Hematopoietic multipotent progenitor cell treated with erythropoietin and hydrocortisone succinate and interleukin-3 and kit ligand, for 8 days (in vitro differentiated cells): ENCODE results near the gene TAS2R30.
"Not testable (repeated sequence)": the region's sequence is repeated elsewhere in the genome, so short reads cannot be mapped to it uniquely, and the experiment has no call there.

Source experiments
- DNase-seq: peaks from one replicate; pipeline ENCODE4 v3.0.0-alpha.2; 2015

The TAS2R30 gene

DNA sequence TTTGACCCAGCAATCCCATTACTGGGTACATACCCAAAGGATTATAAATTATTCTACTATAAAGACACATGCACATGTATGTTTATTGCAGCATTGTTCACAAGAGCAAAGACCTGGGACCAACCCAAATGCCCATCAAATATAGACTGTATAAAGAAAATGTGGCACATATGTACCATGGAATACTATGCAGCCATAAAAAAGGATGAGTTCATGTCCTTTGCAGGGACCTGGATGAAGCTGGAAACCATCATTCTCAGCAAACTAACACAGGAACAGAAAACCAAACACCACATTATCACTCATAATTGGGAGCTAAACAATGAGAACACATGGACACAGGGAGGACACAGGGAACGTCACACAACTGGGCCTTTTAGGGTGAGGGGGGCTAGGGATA is 20.3 kb downstream of the TAS2R30 start:
- DNase-seq, result not testable (repeated sequence)

DNA sequence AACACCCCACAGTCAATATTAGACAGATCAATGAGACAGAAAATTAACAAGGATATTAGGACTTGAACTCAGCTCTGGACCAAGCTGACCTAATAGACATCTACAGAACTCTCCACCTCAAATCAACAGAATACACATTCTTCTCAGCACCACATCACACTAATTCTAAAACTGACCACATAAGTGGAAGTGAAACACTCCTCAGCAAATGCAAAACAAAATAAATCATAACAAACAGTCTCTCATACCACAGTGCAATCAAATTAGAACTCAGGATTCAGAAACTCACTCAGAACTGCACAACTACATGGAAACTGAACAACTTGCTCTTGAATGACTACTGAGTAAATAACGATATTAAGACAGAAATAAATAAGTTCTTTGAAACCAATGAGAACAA is 23.2 kb downstream of the TAS2R30 start:
- DNase-seq, result not testable (repeated sequence)

- DNase-seq, result no peak
Measured at GRCh38 chr12:11108862-11109261, 25.6 kb downstream of the TAS2R30 start.

- no peak for DNase-seq
Measured at GRCh38 chr12:11107719-11108118, 26.7 kb downstream of the TAS2R30 start.

DNA sequence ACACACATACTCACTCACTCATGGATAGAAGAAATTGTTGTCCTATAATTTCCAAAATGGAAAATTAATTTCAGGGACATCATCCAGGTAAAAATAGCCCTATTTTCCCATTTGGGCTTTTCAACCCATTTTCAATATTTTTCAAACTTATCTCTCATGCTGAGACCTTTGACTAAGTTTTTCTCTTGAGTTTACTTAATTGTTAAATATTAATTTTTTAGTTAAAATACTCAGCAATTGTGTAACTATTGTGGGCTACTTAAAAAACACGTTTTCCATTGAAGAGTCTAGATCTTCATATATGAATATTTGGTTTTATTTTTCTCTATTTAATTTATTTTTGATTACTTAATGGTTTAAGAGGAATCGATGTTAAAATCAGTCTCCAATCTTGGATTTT is 28.2 kb downstream of the TAS2R30 start:
- no peak for DNase-seq

DNA sequence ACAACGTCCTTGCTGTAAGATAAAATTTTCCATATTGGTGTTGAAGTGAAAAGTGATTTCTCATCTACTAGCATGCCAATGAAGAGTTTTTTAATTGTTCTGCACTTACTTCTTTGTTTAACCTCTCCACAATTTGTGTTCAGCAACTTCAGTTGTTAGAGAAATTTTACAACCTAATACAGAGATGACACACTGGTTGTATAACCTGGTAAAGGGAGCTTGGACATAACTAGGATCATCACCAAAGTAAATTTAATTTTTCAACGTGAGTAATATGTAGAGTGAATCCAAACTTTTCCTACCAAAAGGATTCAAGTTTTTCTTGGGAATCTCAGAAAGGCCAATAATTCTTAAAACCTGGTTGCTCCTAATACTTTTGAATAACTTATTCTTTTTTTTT is 28.9 kb downstream of the TAS2R30 start:
- no peak for DNase-seq

DNA sequence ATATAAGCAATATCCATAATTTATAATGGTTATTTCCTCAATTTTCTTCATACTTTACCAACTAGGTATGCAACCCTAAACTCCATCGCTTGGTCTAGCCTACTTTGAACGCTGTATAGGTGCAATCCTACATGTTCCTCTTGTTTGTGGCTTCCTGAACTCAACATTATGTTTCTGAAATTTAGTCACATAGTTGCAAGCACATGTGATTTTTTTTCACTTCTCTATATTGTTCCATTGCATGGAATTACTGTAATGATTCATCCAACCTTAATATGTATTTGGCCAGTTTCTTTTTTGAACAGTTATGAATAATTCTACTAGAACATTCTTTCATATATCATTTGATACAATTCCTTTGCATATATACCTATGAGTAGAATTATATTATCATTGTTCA is 39.5 kb downstream of the TAS2R30 start:
- DNase-seq, result not testable (repeated sequence)

- no peak for DNase-seq
Measured at GRCh38 chr12:11092128-11092527, 42.3 kb downstream of the TAS2R30 start, which contains the start of gene TAS2R43. TAS2R43 (minus strand) TSS chr12:11092313; CDS start chr12:11092229, 84 bp downstream.

DNA sequence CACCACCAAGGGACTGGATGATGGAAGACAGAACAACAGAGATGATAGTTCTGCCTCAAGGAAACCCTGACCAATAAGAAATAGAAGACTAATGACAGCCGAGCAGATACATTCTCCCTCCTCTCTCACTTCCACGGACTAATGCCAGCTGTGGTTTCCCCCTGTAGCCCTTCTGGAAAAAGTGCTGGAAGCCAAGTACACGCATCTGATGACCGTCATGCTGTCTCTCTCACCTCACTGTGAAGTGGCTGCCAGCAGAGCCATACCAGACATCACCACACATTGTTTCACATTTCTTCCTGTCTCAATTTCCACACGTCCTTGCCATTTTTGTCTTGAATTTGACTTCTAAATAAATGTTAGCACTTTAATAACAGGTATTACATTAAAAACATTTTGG is 45.2 kb downstream of the TAS2R30 start:
- no peak for DNase-seq

DNA sequence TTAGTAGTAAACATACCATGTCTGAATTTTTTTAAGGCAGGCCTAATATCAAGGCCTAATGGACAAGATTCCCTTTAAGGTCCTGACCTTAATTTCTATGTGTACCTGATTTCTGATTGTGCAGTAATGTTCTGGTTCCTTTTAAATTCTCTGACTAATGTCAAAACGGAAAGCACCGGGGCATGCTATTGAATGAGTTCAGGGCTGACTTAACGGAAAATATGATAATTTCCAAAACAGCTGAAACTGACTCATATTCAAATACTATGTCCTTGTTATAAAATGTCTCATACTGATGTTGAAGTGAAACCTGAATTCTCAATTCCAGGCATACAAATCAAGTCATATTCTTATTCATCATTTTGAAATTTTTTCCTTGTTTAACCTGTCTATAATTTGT is 49.0 kb downstream of the TAS2R30 start:
- no peak for DNase-seq
